ENCODE data around the gene GDA. TPM values are rescaled to one million over a fixed set of nuclear protein-coding genes. Genes with fewer than 3 reads are reported as not detected.

GDA gene
- total and polyA plus RNA-seq, 2 of the 4 experiments (the other 2 are of a cell fraction) = not detected

GRCh38 chr9:72137697-72138365 lies 11.4 kb upstream of the GDA start:
- WGBS, 2 experiments (ENCODE audit: extremely low coverage in 2 of 2, insufficient read length in 1 of 2) = no CpG with 5 or more reads among the region's 6 CpGs
- CTCF ChIA-PET = no interaction called here
- in situ Hi-C loops (cut with MboI; ENCODE audit: low sequenced_read_pairs) = no loop called here

More at GRCh38 chr9:72137697-72138365, 11.4 kb upstream of the GDA start:
- no peak overlapping the region for H2AK5ac ChIP-seq (ENCODE audit: low read depth, low read length)
- H4K20me1 ChIP-seq (ENCODE audit: insufficient read depth, low read length) = no peaks in the 10 kb centered on the region
- no peak overlapping the region for H3K18ac ChIP-seq (ENCODE audit: low read depth, low read length)
- no peak overlapping the region for H2BK120ac ChIP-seq (ENCODE audit: low read depth, low read length)
- no peak overlapping the region for H4K91ac ChIP-seq (ENCODE audit: insufficient read depth, low read depth, low read length)
- no peak overlapping the region for H2BK15ac ChIP-seq (ENCODE audit: low read depth, low read length)
- H2BK5ac ChIP-seq (ENCODE audit: low read depth, low read length, poor library complexity, severe bottlenecking) = no peak overlapping the region
- H4K8ac ChIP-seq (ENCODE audit: low read depth in 2 of 2, low read length in 2 of 2) = no peak overlapping the region
- H3K9ac ChIP-seq (ENCODE audit: low read depth, low read length) = no peak overlapping the region
- DNase-seq (no peak), ATAC-seq (ENCODE audit: low read depth) (no peak)
- H3K4me3 ChIP-seq (ENCODE audit: insufficient read depth, low read depth, low read length) = no peak overlapping the region
- H2BK20ac ChIP-seq (ENCODE audit: low read depth, low read length) = no peak overlapping the region
- no peak overlapping the region for H2AFZ ChIP-seq (replicated peaks; ENCODE audit: low read length, poor library complexity)
- no peak overlapping the region for H3K56ac ChIP-seq (ENCODE audit: extremely low read depth, insufficient read depth, low read length)
- intact Hi-C loops (cut with micrococcal nuclease) (no loop called here), dilution Hi-C loops (cut with HindIII; ENCODE audit: low sequenced_read_pairs, unreplicated experiment) (no loop called here)
- no peak overlapping the region for H4K5ac ChIP-seq (ENCODE audit: low read depth, low read length)
- no peaks in the 10 kb centered on the region for H3K4me1 ChIP-seq (ENCODE audit: control insufficient read depth, insufficient read depth, low read length)
- H3K23ac ChIP-seq (ENCODE audit: low read depth, low read length) = no peak overlapping the region
- H3K4ac ChIP-seq (ENCODE audit: low read depth, low read length) = no peak overlapping the region
- no peak overlapping the region for H3K27ac ChIP-seq (ENCODE audit: insufficient read depth, low read length)
- H3K27me3 ChIP-seq (ENCODE audit: control insufficient read depth, insufficient read depth, low read length) = no peaks in the 10 kb centered on the region
- H3K14ac ChIP-seq (replicated peaks; ENCODE audit: low read depth, low read length) = no peak overlapping the region
- H2AK9ac ChIP-seq (replicated peaks; ENCODE audit: low read depth, low read length, poor library complexity) = no peak overlapping the region
- TF ChIP-seq FOS (IDR thresholded peaks at IDR 0.05; ENCODE audit: low read depth, low read length) = no peak
- no peak for TF ChIP-seq BHLHE40 (IDR thresholded peaks at IDR 0.05; ENCODE audit: low read depth, low read length)
- TF ChIP-seq MAZ (IDR thresholded peaks at IDR 0.05; ENCODE audit: borderline replicate concordance, low read depth, low read length) = no peak
- TF ChIP-seq RAD21 (IDR thresholded peaks at IDR 0.05; ENCODE audit: low read length) = no peak
- no peak for TF ChIP-seq MXI1 (IDR thresholded peaks at IDR 0.05; ENCODE audit: borderline replicate concordance, low read depth, low read length)
- no peak for TF ChIP-seq RCOR1 (IDR thresholded peaks at IDR 0.05; ENCODE audit: insufficient replicate concordance, low read length)
- TF ChIP-seq, protein P1, sequence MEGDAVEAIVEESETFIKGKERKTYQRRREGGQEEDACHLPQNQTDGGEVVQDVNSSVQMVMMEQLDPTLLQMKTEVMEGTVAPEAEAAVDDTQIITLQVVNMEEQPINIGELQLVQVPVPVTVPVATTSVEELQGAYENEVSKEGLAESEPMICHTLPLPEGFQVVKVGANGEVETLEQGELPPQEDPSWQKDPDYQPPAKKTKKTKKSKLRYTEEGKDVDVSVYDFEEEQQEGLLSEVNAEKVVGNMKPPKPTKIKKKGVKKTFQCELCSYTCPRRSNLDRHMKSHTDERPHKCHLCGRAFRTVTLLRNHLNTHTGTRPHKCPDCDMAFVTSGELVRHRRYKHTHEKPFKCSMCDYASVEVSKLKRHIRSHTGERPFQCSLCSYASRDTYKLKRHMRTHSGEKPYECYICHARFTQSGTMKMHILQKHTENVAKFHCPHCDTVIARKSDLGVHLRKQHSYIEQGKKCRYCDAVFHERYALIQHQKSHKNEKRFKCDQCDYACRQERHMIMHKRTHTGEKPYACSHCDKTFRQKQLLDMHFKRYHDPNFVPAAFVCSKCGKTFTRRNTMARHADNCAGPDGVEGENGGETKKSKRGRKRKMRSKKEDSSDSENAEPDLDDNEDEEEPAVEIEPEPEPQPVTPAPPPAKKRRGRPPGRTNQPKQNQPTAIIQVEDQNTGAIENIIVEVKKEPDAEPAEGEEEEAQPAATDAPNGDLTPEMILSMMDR (conservative IDR thresholded peaks at IDR 0.05; ENCODE audit: low read depth, low read length) = no peak
- TF ChIP-seq, protein P2, sequence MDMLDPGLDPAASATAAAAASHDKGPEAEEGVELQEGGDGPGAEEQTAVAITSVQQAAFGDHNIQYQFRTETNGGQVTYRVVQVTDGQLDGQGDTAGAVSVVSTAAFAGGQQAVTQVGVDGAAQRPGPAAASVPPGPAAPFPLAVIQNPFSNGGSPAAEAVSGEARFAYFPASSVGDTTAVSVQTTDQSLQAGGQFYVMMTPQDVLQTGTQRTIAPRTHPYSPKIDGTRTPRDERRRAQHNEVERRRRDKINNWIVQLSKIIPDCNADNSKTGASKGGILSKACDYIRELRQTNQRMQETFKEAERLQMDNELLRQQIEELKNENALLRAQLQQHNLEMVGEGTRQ (IDR thresholded peaks at IDR 0.05; ENCODE audit: low read depth, low read length) = no peak
- no peak for TF ChIP-seq MAFK (IDR thresholded peaks at IDR 0.05; ENCODE audit: low read depth, low read length)
- TF ChIP-seq RFX5 (IDR thresholded peaks at IDR 0.05; ENCODE audit: low read depth, low read length) = no peak
- no peak for TF ChIP-seq CHD1 (IDR thresholded peaks at IDR 0.05; ENCODE audit: low read depth, low read length)
- TF ChIP-seq SMC3 (IDR thresholded peaks at IDR 0.05; ENCODE audit: low read depth, low read length) = no peak
- TF ChIP-seq ELK1 (IDR thresholded peaks at IDR 0.05; ENCODE audit: borderline replicate concordance, low read depth, low read length) = no peak
- no peak for TF ChIP-seq CEBPB (IDR thresholded peaks at IDR 0.05; ENCODE audit: low read depth, low read length)
- no peak for TF ChIP-seq POLR2A (IDR thresholded peaks at IDR 0.05; ENCODE audit: low read depth, low read length)
- no peak for TF ChIP-seq NFE2L2 (IDR thresholded peaks at IDR 0.05; ENCODE audit: low read depth, low read length)
- no peak overlapping the region for H3K4me2 ChIP-seq (ENCODE audit: low read depth, low read length)
- H3K9me3 ChIP-seq (ENCODE audit: control insufficient read depth, insufficient read depth, low read length) = no peaks in the 10 kb centered on the region
- H3K79me1 ChIP-seq (ENCODE audit: low read depth in 1 of 2, low read length in 2 of 2) = no peaks in the 10 kb centered on the region
- H3K36me3 ChIP-seq (ENCODE audit: control insufficient read depth, insufficient read depth, low read length) = no peaks in the 10 kb centered on the region
- BruUV-seq (replicated peaks) = no TSS peak
- no peaks in the 10 kb centered on the region for H3K9me1 ChIP-seq (ENCODE audit: insufficient read depth, low read length)
- POLR2A ChIA-PET (ENCODE audit: unreplicated experiment) = no interaction called here
